GM19438 (cell line): ENCODE data around the gene IQSEC3.
A peak's percentile ranks its signal among the peaks of the same experiment; 100 is the strongest.
"Not testable (repeated sequence)": the region's sequence is repeated elsewhere in the genome, so short reads cannot be mapped to it uniquely, and the experiment has no call there.

Experiments
- ATAC-seq: cut with Tn5 transposase; IDR thresholded peaks from one replicate; pipeline ENCODE4 v1.9.1; 2021; ENCODE audit warnings: low read depth; ENCODE audit not compliant: unreplicated experiment

Gene IQSEC3

GRCh38 chr12:77769-78383 lies 11.3 kb downstream of the IQSEC3 start:
- ATAC-seq, result not testable (repeated sequence)

DNA sequence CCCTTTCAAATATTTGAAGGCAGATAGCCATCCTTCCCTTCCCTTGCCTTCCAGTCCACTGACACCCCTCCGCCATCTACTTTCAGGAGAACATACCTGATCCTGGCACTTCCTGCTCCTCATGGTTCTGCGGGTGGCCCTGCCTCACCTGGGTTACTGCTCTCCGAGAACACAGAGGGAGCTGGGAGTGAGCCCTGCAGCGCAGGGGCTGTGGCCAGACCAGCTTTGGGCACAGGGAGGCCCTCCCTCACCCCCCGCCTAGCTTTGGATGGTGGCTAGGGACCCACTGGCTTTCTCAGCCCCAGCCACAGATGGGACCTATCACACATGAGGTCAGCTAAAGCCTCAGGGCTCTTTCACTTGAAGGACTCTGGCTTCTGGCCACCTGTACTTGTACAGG lies 12.4 kb downstream of the IQSEC3 start:
- no peak for ATAC-seq

- ATAC-seq, result no peak
These were observed 14.2 kb downstream of the IQSEC3 start for GRCh38 chr12:80681-81190.

- no peak for ATAC-seq
These were observed 16.2 kb downstream of the IQSEC3 start for GRCh38 chr12:82740-83139.

DNA sequence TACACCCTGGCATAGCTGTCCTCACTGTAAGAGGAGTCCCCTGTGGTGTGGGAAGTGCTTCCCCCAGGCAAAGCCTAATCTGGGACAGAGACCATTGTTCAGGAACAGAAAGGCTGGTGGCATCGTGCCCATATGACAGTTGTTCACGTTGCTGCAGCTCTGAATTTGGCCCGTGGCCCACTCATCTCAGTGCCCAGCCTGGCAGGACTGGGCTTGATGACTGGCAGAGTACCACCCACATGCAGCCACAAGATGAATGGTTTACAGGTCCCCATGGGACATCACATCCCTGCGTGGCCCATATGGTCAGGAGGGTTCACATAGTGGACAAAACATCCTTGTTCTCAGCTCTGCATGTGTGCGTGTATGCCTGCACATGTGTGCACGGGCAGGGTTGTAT lies 17.5 kb downstream of the IQSEC3 start:
- no peak for ATAC-seq

DNA sequence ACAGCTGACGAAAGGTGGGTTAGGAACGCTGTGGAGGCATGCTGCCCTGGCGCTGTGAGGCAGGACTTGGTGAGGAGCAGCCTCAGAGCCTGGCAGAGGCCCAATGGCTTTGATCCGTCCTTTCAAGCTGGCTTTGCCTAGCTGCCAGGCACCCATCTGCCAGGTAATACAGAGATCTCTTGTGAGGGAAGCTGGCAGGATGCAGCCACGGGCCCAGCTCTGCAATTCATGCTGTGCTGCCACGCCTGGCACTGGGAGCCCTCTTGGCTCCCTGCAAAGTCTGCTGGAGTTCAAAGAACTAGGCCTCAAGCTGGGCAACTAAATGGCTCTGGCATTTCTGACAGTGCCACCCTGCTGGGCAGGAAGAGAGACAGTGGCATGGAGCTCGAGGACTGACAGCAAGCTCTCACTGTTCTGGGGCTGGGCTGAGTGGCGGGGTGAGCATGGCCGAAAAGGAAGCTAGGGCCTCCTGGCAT lies 18.7 kb downstream of the IQSEC3 start:
- no peak for ATAC-seq

DNA sequence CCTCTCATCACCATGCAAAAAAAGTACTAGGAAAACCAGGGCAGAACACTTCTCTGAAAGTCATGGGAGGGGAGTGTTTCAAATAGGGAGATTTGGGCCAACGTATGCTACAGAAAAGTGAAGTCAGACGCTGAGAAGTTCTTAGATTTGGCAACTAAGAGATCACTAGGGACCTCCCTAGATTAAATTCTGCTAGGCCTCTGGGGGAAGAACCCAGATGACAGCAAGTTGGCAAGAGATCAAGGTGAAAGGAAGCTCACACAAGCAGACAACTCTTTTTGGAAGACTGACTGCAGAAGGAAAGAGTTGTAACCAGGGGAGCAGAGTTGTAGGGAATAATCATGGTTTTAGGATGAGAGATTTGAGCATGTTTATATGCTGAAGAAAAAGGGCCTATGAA lies 20.7 kb downstream of the IQSEC3 start:
- ATAC-seq, result no peak

- ATAC-seq, result no peak
These were observed 21.3 kb downstream of the IQSEC3 start for GRCh38 chr12:87856-88255.

DNA sequence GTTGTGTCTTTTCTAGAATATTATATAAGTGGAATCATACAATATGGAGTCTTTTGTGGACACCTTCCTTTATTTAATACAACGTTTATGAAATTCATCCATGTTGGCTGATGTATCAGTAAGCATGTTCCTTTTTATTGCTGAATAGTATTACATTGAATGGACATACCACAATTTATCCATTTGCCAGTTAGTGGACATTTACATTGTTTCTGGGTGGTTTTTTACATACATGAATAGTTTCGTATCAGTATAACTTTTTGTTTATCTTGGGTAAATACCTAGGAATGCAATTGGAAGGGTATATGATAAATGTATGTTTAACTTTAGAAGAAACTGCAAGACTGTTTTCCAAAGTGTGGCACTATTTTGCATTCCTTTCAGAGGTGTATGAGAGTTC lies 23.1 kb downstream of the IQSEC3 start:
- ATAC-seq, result no peak

DNA sequence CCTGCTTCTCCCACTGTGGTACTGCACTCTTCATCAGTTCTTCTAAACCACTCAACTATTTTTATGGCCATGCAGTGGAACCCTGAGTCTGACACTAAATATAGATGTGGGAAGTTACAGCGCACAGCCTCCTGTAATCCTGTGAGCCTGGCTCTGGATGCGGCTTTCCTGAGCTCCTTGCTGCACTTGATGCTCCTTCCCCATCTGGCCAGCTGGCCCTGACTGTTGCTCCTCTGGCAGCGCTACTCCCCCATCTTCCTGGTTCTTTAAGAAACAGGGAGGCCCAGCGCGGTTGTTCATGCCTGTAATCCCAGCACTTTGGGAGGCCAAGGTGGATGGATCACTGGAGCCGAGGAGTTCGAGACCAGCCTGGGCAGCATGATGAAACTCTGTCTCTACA lies 24.6 kb downstream of the IQSEC3 start:
- no peak for ATAC-seq

GRCh38 chr12:93266-94005 lies 26.9 kb downstream of the IQSEC3 start:
- ATAC-seq, result no peak

- ATAC-seq, result no peak
These were observed 30.0 kb downstream of the IQSEC3 start for GRCh38 chr12:96543-96942.

GRCh38 chr12:98924-99352 lies 32.4 kb downstream of the IQSEC3 start:
- ATAC-seq, result no peak

GRCh38 chr12:99605-100004 lies 33.0 kb downstream of the IQSEC3 start:
- ATAC-seq, result no peak

DNA sequence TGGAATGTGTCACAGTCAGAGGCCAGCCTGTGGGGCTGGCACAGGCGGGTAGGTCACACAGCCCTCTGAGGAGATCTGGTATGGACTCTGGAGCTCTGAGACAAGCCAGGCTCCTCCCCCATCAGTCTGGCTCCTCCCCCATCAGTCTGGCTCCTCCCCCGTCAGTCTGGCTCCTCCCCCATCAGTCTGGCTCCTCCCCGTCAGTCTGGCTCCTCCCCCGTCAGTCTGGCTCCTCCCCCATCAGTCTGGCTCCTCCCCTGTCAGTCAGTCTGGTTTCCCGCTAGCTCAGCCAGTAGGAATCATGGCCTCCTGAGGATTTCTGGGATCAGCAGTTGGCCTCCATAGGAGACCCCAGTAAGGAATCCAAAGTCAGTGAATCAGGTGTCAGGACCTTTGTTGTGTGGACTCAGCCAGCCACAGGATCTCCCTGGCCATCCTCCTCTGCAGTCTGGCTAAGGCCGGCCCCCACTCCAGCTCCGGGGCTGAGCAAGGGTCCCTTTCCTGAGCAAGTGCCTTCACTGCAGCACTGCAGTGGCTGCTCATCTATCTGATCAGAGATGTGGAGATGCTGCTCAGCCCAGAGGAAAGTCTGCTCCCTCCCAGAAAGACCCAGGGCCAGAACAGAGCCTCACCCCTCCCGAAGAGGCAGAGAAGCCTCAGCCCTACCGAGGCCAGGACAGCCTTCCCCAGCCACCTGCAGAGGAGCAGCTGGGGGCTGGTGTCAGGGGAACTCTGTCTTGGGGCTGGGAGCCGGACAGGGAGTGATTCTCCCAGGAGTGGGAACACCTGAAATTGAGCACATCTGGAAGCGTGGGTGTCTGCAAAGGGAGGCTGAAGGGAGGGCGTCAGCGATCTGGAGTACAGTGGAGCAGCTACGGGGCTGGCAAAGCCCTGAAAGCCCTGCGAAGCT lies 35.7 kb downstream of the IQSEC3 start:
- ATAC-seq, result no peak

DNA sequence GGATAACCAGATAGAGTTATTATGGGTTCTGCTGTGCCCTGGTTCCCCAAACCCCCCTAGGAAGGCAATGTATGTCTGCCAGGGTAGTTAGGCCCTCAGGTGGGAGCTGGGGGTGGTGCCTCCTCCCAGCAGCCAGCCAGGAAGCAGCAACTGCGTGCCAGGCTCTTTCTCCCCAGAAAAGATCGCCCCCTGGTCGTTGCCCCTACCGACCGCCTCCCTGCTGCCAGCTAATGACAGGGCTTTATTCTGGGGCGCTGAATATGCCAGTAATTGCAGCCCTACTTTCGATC lies 36.3 kb downstream of the IQSEC3 start:
- no peak for ATAC-seq

DNA sequence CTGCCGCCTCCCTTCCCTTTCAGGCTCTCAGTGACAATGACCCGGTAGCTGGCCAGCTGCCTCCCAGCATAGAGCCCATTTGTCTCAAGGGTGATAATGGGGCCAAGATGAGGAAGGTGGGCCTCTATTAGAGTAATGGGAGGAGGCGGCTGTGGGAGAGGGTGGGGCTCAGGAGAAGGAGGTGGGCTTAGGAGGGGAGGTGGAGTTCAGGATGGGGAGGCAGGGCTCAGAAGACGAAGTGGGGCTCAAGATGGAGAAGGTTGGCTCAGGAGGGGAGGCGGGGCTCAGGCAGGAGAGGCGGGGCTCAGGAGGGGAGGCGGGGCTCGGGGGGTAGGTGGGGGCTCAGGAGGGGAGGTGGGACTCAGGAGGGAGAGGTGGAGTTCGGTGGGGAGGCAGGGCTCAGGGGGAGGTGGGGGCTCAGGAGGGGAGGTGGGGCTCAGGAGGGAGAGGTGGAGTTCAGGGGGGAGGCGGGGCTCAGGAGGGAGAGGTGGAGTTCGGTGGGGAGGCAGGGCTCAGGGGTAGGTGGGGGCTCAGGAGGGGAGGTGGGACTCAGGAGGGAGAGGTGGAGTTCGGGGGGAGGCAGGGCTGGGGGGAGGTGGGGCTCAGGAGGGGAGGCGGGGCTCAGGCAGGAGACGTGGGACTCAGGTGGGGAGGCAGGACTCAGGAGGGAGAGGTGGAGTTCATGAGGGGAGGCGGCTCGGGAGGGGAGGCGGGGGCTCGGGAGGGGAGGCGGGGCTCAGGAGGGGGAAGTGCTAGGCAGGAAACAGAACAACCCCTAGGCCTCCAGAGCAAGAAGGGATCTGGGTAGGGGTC lies 36.8 kb downstream of the IQSEC3 start:
- ATAC-seq, result no peak

DNA sequence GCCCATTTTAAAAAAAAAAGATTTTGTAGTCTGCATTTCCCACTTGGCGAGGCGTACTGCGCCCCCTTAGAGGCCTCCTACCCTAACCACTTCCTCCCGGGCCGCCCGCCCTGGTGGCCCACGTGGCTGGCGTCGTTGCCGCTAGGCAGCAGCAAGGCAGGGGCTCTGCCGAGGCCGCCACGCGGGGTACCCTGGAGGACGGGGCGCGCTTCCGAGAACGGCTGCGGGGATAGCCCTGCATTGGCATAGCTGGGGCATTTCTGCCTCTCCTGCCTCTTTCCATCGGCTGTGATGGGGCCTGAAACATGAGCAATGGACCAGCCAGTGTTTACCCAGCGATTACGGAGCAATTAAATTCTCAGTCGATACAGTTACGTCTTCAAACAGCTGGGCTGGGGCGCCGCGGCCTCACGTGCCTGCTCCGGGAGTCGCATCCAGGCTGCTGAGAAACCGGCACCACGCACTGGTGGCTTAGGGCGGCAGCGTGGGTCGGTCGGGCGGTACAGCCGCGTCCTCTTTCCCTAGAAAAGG lies 38.0 kb downstream of the IQSEC3 start:
- no peak for ATAC-seq

DNA sequence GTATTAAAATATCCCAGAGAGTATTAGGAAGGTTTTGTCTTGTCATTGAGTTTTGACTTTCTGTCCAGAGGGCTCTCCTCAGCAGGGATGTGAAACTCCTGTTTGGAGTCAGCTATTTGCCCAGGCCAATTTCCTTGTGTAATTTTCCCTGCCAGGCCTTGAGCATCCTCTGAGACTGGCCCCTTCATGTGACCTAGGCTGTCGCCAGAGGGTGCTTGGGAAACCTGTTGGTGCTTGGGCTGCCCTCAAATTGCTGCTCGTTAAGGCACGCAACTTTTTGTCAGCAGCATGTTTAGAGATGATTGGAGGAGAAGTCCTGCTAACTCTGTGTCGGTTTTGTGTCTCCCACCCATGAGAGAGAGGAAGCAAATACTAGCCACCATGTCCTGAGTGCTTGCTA lies 39.1 kb downstream of the IQSEC3 start:
- ATAC-seq, result no peak

DNA sequence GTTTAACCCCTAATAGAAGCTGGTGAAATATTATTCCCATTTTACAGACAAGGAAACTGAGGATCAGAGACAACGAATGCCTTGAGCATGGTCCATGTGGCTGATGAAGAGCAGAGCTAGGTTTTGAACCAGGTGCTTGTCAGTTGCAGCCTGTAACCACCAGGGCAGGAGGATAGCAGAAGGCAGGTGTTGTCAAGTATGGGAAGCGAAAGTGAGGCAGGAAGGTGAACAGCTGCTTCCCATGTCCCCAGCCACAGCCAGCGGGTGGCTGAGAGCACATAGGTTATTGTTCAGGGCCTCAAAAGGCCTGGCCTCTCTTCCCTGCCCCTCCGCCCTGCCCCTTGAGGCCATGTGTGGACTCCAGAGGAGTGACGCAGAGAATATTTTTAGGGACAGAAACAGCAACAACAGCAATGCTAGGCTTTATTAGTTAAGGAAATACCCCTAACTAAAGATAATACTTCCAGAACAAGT lies 39.6 kb downstream of the IQSEC3 start:
- peak; percentile 80 for ATAC-seq
